ENCODE data around the gene CBR3.
A peak's percentile ranks its signal among the peaks of the same experiment; 100 is the strongest.

Gene CBR3

DNA sequence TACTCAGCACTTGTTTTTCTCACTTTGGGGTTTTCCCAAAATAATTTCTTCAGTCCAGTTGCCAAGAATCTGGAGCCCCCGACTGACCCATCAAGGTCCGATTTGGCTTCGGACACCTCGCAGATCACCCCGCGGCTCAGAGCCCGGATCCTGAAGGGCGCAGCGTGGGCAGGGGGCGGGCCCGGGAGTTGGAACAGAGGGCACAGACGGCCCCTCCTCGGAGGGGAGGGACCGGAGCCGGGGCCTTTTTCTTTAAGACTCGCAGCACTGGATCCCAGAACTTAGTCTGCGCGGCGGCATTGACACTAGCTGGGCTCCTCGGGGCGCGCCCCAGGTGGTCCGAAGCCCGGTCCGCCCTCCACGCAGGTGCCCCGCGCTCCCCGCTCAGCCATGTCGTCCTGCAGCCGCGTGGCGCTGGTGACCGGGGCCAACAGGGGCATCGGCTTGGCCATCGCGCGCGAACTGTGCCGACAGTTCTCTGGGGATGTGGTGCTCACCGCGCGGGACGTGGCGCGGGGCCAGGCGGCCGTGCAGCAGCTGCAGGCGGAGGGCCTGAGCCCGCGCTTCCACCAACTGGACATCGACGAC, at the start of gene CBR3:
Gene CBR3, plus strand, starts transcription at position 277 of the 588 bp plus-strand sequence. Its CDS starts 114 bp downstream, at position 391.
- peak within 1 kb of the TSS; percentile 71 for H3K4me3 ChIP-seq (ENCODE audit: low read depth, low read length)
- DNase-seq (ENCODE audit: low read depth) = peak; percentile 83
- TF ChIP-seq, protein P1, sequence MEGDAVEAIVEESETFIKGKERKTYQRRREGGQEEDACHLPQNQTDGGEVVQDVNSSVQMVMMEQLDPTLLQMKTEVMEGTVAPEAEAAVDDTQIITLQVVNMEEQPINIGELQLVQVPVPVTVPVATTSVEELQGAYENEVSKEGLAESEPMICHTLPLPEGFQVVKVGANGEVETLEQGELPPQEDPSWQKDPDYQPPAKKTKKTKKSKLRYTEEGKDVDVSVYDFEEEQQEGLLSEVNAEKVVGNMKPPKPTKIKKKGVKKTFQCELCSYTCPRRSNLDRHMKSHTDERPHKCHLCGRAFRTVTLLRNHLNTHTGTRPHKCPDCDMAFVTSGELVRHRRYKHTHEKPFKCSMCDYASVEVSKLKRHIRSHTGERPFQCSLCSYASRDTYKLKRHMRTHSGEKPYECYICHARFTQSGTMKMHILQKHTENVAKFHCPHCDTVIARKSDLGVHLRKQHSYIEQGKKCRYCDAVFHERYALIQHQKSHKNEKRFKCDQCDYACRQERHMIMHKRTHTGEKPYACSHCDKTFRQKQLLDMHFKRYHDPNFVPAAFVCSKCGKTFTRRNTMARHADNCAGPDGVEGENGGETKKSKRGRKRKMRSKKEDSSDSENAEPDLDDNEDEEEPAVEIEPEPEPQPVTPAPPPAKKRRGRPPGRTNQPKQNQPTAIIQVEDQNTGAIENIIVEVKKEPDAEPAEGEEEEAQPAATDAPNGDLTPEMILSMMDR (conservative IDR thresholded peaks at IDR 0.05; ENCODE audit: low read depth, low read length) = no peak

DNA sequence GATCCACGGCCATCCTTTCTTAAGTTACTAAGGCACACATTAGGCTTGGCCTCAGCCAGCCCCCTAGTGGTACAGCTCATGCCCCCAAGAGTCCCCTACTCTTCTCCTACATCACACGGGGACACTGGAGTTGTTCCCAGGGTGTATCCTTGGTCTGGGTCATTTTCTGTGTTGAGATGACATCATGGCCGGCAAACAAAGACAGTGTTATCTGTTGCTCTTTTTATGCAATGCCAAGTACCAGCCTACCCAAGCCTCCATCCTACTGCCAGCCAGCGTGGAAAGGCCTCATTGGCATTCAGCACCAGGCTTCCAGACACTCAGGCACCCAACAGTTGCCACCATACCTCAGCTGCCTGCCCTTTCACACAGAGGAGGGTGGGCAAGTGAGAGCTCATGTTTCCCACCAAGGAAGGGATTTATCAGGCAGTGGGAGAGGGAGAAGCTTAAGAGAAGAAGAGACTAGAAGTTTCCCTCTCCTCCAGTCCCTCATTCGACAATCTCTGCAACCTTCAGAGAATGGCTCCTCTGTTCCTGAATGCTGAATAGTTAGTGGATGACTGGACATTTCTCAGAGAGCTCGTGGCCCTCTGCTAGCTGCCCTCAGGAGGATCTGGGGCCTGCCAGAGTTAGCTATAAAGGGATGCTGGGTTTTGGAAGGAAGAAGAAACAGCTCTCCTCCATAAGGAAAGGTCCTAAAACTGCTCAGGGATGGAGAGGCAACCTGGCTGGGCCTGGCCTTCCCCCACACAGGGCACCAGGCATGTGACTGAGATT, 47.3 kb upstream of the CBR3 start:
- no peak overlapping the region for H3K4me3 ChIP-seq (ENCODE audit: low read depth, low read length)
- TF ChIP-seq, protein P1 (conservative IDR thresholded peaks at IDR 0.05; ENCODE audit: low read depth, low read length) = peak; percentile 8
- no peak for DNase-seq (ENCODE audit: low read depth)

DNA sequence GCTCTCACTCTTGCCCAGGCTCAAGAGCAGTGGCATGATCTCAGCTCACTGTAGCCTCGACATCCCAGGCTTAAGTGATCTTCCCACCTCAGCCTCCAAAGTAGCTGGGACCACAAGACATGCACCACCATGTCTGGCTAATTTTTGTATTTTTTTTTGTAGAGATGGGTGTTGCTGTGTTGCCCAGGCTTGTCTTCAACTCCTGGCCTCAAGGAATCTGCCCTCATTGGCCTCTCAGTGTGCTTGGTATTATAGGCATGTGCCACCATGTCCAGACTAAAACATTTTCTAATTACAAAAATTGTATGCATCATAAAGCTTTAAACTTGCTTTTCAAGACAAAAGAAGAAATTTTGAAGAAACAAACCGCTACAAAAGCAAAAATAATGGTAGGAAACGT, 44.9 kb upstream of the CBR3 start:
- H3K4me3 ChIP-seq (ENCODE audit: low read depth, low read length) = no peak overlapping the region
- no peak for DNase-seq (ENCODE audit: low read depth)
- TF ChIP-seq, protein P1 (conservative IDR thresholded peaks at IDR 0.05; ENCODE audit: low read depth, low read length) = no peak

DNA sequence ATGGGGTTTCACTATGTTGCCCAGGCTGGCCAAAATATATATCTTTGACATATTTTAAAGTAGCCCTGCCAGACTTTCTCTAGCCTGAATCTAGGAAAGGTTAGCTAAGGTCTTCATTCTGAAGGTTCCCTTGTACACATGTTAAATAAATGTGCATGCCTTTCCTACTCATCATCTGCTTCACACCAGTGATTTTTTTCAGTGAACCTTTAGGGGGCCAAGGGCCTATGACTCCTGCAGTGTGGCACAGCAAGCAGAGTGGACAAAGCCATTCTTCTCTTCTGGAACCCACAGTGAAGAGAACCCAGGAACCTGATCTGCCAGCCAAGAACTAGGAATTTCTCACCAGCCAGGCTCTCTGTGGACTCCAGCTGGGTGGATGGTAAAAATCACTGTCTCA, 42.2 kb upstream of the CBR3 start:
- TF ChIP-seq, protein P1 (conservative IDR thresholded peaks at IDR 0.05; ENCODE audit: low read depth, low read length) = no peak

DNA sequence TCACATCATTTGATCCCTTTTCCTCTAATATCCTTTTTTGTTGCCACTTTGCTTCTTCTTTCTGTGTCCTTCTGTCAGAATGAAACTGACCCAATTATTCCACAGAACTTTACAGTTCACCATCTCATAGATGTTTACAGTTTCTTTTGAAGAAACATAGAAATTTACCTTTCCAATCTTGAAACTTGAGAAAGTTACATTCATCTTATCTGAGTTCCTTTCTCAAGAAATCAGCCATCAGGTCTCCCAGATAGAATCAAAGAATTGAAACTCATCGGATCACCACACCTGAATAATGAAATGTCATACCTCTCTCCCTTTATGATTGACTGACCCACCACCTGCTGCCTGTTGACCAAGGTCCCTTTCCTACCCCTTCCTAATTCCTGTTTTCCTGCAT, 41.4 kb upstream of the CBR3 start:
- TF ChIP-seq, protein P1 (conservative IDR thresholded peaks at IDR 0.05; ENCODE audit: low read depth, low read length) = no peak
- H3K4me3 ChIP-seq (ENCODE audit: low read depth, low read length) = no peak overlapping the region
- DNase-seq (ENCODE audit: low read depth) = no peak

More for the DNA sequence above, 42.2 kb upstream of the CBR3 start:
- no peak overlapping the region for H3K4me3 ChIP-seq (ENCODE audit: low read depth, low read length)
- DNase-seq (ENCODE audit: low read depth) = no peak

DNA sequence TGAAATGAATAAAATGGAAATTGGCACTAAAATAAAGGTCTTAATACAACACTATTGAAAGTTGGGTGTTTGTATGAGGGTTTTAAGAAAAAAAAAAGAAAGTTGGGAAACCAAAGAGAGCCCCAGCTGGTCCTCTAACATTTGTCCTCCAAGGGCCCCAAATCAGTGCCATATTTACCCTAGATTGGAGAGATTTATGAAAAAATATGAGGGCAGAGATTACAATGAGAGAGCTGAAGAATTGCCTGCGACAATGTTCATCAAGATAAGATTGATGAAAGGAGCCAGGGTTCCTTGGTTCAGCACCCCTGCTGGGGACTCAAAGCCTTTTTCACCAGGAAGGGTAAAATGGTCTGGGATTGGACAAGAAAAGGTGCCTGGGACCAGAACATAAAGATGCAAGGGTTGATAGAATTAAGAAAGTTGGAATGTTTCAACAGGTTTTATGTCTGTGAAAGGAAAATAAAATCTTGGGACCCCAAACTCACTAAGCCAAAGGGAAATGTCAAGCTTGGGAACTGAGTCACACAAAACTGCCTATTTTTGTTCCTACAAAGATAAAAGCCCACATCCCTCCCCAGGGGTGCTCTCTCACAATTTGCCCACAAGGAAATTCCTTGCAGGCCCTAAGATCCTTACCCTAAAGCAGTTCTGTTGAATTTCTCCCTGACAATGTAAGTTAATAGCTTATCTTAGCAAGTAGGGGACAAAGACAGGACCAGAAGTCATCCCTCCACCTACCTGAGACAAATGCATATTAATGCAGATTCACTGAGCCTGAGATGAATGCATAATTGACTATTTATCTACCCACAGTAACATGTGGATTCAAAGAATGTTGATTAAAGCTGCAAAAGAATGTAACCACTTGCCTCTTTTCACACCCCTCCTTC, 38.2 kb upstream of the CBR3 start:
- peak; percentile 7 for DNase-seq (ENCODE audit: low read depth)

More for the DNA sequence above, 38.2 kb upstream of the CBR3 start:
- TF ChIP-seq, protein P1 (conservative IDR thresholded peaks at IDR 0.05; ENCODE audit: low read depth, low read length) = no peak
- H3K4me3 ChIP-seq (ENCODE audit: low read depth, low read length) = no peak overlapping the region

Data from choroid plexus epithelial cell (primary cell).